HepG2 (cell line): ENCODE results near the gene ZBTB25. TPM values are rescaled to one million over a fixed set of nuclear protein-coding genes. Genes with fewer than 3 reads are reported as not detected.

ENCODE experiments used
- ATF7-NPFF ChIP-seq: sonication (generic); formaldehyde crosslinking; IDR thresholded peaks from 2 replicates; pipeline ENCODE4 v1.8.1; 2023; ENCODE audit warnings: mild to moderate bottlenecking, low read depth, missing genetic modification reagents, moderate library complexity
- HMGXB4 ChIP-seq, 2 experiments: sonication (generic) in 1 of 2; formaldehyde crosslinking in 1 of 2; IDR thresholded peaks; 2 replicates each; pipeline versions ENCODE4 v1.4.0 to v1.6.1; 2018 to 2020; ENCODE audit warnings: missing genetic modification reagents in 2 of 2, borderline replicate concordance in 1 of 2, low read depth in 1 of 2, mild to moderate bottlenecking in 1 of 2, missing biosample characterization in 1 of 2
- ISL2 ChIP-seq: sonication (generic); formaldehyde crosslinking; IDR thresholded peaks from 2 replicates; pipeline ENCODE4 v1.5.0; 2020; ENCODE audit warnings: missing genetic modification reagents
- KDM3A ChIP-seq: IDR thresholded peaks from 2 replicates; pipeline ENCODE4 v1.6.1; 2018; ENCODE audit warnings: low read depth, missing compliant biosample characterization
- LBX2 ChIP-seq: sonication (generic); formaldehyde crosslinking; IDR thresholded peaks from 2 replicates; pipeline ENCODE4 v1.5.0; 2020; ENCODE audit warnings: missing genetic modification reagents, mild to moderate bottlenecking, borderline replicate concordance
- MAX ChIP-seq: IDR thresholded peaks from 2 replicates; pipeline ENCODE4 v1.6.1; 2012; ENCODE audit warnings: inconsistent platforms
- NFYC ChIP-seq: IDR thresholded peaks from 2 replicates; pipeline ENCODE4 v1.6.1; 2016; ENCODE audit warnings: missing genetic modification reagents, missing compliant biosample characterization
- SAP130 ChIP-seq: IDR thresholded peaks from 2 replicates; pipeline ENCODE4 v1.6.1; 2016; ENCODE audit warnings: low read depth
- SCMH1 ChIP-seq: sonication (generic); formaldehyde crosslinking; IDR thresholded peaks from 2 replicates; pipeline ENCODE4 v1.9.0; 2021; ENCODE audit warnings: missing genetic modification reagents, mild to moderate bottlenecking, borderline replicate concordance
- SP2 ChIP-seq: sonication (generic); formaldehyde crosslinking; IDR thresholded peaks from 2 replicates; pipeline ENCODE4 v1.5.1; 2020; ENCODE audit warnings: mild to moderate bottlenecking, missing genetic modification reagents
- TBX2 ChIP-seq: sonication (generic); formaldehyde crosslinking; IDR thresholded peaks from 2 replicates; pipeline ENCODE4 v1.5.0; 2020; ENCODE audit warnings: missing genetic modification reagents, mild to moderate bottlenecking, borderline replicate concordance
- U2AF2 ChIP-seq: fragments of 200-400 bp; formaldehyde crosslinking; IDR thresholded peaks from 2 replicates; pipeline ENCODE4 v1.6.1; 2017; ENCODE audit warnings: low read depth, mild to moderate bottlenecking, low read length
- YY1 ChIP-seq: IDR thresholded peaks from 2 replicates; pipeline ENCODE4 v1.6.1; 2011; ENCODE audit warnings: low read length, low read depth, moderate library complexity, mild to moderate bottlenecking; ENCODE audit not compliant: insufficient read depth, insufficient replicate concordance
- ZFY ChIP-seq: sonication (generic); formaldehyde crosslinking; IDR thresholded peaks from 2 replicates; pipeline ENCODE4 v1.4.0; 2020; ENCODE audit warnings: missing genetic modification reagents
- ZNF225 ChIP-seq: sonication (generic); formaldehyde crosslinking; IDR thresholded peaks from 2 replicates; pipeline ENCODE4 v1.4.0; 2020; ENCODE audit warnings: mild to moderate bottlenecking, missing genetic modification reagents
- ZNF512B ChIP-seq: sonication (generic); formaldehyde crosslinking; IDR thresholded peaks from 2 replicates; pipeline ENCODE4 v1.5.1; 2020; ENCODE audit warnings: missing genetic modification reagents, mild to moderate bottlenecking, borderline replicate concordance
- ZNF563 ChIP-seq: sonication (generic); formaldehyde crosslinking; IDR thresholded peaks from 2 replicates; pipeline ENCODE4 v1.8.0; 2022; ENCODE audit warnings: mild to moderate bottlenecking, moderate library complexity, missing genetic modification reagents
- ZNF770 ChIP-seq: sonication (generic); formaldehyde crosslinking; IDR thresholded peaks from 2 replicates; pipeline ENCODE4 v1.5.0; 2020; ENCODE audit warnings: mild to moderate bottlenecking, missing genetic modification reagents
- ZNF772 ChIP-seq: sonication (generic); formaldehyde crosslinking; IDR thresholded peaks from 2 replicates; pipeline ENCODE4 v1.5.0; 2020; ENCODE audit warnings: mild to moderate bottlenecking, missing genetic modification reagents
- ZNF839 ChIP-seq: sonication (generic); formaldehyde crosslinking; IDR thresholded peaks from 2 replicates; pipeline ENCODE4 v1.4.0; 2020; ENCODE audit warnings: missing genetic modification reagents, mild to moderate bottlenecking, borderline replicate concordance
- ZNF841 ChIP-seq: sonication (generic); formaldehyde crosslinking; IDR thresholded peaks from 2 replicates; pipeline ENCODE4 v1.8.1; 2023; ENCODE audit warnings: missing genetic modification reagents, borderline replicate concordance
- polyA plus RNA-seq, 8 experiments: library from polyadenylated mRNA; depleted of rRNA in 3 of 8; stranded (reverse) in 7 of 8; unstranded in 1 of 8; fragments of >200 nt; fragmentation: Illumina TruSeq in 4 of 8; extraction: Trizol in 4 of 8; gene quantifications; 2 replicates each; pipeline versions ENCODE4 v1.2.1 to v1.2.3, GENCODE V29; 2011 to 2016; ENCODE audit warnings: low read depth in 4 of 8, missing spikeins in 1 of 8, mixed read lengths in 1 of 8; ENCODE audit not compliant: insufficient read depth in 1 of 8
- total RNA-seq, 5 experiments: library from RNA; depleted of rRNA; stranded (reverse); fragments of >200 nt; fragmentation: Illumina TruSeq; extraction: Trizol; gene quantifications; 2 replicates each; pipeline ENCODE4 v1.2.3, GENCODE V29; 2016; ENCODE audit warnings: low read depth in 1 of 5

ZBTB25 gene
- total and polyA plus RNA-seq, 2 of the 13 experiments (the other 11 are each of a cell fraction or from before 2014, with no cell fraction given): 3.5 to 7.6 TPM

GRCh38 chr14:64465191-64465822, 38.3 kb downstream of the ZBTB25 start, which contains the start of gene AKAP5 (continued):
- TF ChIP-seq ZNF770 (CRISPR knock-in tag) (0 out of 2 replicates have a peak, but pooled peaks have one; percentile 14), YY1 (peak; percentile 8), ZFY (CRISPR knock-in tag) (peak; percentile 36), SAP130 (CRISPR knock-in tag) (peak; percentile 22; the same call in 1 of the 2 replicates), ZNF225 (CRISPR knock-in tag) (no peak), ZNF841 (CRISPR knock-in tag) (no peak), ZNF563 (CRISPR knock-in tag) (peak; percentile 60), SP2 (peak; percentile 85), ATF7-NPFF (CRISPR knock-in tag) (peak; percentile 49), ISL2 (no peak), ZNF839 (CRISPR knock-in tag) (no peak), LBX2 (CRISPR knock-in tag) (no peak), NFYC (peak; percentile 68), ZNF772 (CRISPR knock-in tag) (no peak), U2AF2 (no peak), ZNF512B (no peak), KDM3A (no peak), MAX (peak; percentile 64), TBX2 (CRISPR knock-in tag) (no peak), HMGXB4 (CRISPR knock-in tag; IDR thresholded peaks at IDR 0.05; ENCODE audit: borderline replicate concordance in 1 of 2, low read depth in 1 of 2) (peak in 1 of 2 experiments; percentile 67; a peak in 1 of 4 replicates), SCMH1 (CRISPR knock-in tag) (no peak)
